Measurements from ENCODE around the gene IFNA14.
"Not testable (repeated sequence)": the region's sequence is repeated elsewhere in the genome, so short reads cannot be mapped to it uniquely, and the experiment has no call there.

Gene IFNA14

GRCh38 chr9:21217211-21217610 lies 22.6 kb downstream of the IFNA14 start, which contains the start of gene IFNA16:
TSS of gene IFNA16 (minus strand) at chr9:21217311. CDS start at chr9:21217305, 6 bp downstream.
- in situ Hi-C loops (cut with HindIII; ENCODE audit: low sequenced_read_pairs): not testable (repeated sequence)

- in situ Hi-C loops (cut with HindIII; ENCODE audit: low sequenced_read_pairs): not testable (repeated sequence)
Measured at GRCh38 chr9:21213411-21214326, 26.1 kb downstream of the IFNA14 start.

DNA sequence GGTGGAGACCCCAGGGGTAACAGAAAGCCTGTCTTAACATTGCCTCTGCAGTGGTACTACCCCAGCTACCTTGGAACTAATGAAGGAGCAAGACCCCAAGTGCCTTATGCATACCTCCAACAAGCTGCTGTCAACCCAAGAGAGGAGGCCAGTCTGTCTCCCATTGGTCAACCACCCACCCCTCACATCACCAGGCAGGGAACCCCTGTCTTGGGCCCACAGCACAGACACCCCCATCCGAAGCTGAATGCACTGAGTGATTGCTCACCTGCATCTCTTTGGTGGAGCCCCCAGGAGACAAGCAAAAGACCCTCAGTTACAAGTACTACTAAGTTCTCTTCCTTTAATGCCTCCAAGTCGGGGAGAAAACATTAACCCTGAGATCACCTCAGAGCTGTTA lies 27.6 kb downstream of the IFNA14 start:
- in situ Hi-C loops (cut with HindIII; ENCODE audit: low sequenced_read_pairs): not testable (repeated sequence)

DNA sequence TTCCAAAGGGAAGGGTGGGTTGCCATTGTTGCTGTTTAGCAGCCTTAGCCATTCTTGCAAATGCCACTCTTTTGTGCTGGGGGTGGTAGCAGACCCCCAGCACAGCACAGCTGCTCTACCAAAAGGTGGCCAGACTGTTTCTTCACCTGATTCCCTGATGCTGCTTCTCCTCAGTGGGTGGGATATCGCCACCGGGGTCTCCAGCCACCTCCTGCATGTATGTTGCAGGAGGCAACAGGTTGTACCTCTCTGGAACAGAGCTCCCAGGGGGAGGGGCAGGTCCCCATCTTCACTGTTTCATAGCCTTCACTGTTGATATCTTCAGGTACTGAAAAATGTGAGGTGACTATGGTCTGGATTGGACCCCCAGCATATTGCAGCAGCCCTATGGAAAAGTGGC lies 29.0 kb downstream of the IFNA14 start:
- in situ Hi-C loops (cut with HindIII; ENCODE audit: low sequenced_read_pairs): not testable (repeated sequence)

GRCh38 chr9:21210311-21210710 lies 29.5 kb downstream of the IFNA14 start:
- in situ Hi-C loops (cut with HindIII; ENCODE audit: low sequenced_read_pairs): no loop called here

DNA sequence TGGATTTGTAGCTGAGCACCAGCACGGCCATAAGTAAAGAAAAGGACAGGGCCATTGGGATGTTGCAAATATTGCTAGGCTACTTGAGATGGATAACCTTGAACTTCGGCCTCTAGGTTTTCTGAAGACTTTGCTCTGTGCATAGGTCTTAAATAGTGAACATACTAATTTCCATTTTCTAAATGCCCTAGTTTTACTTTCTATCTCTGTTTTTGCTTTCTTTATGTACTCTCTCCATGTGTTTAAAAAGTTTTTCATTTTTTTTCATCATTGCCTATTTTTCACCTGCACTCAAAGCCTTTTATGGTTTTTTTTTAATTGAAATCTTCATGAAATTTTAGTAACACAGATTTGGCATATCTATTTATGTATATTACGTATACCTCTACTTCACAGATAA lies 32.8 kb downstream of the IFNA14 start, which contains the start of gene IFNA10:
Gene IFNA10, minus strand, starts transcription at position 101 of the 400 bp plus-strand sequence. Its CDS starts 46 bp downstream, at position 55.
- in situ Hi-C loops (cut with HindIII; ENCODE audit: low sequenced_read_pairs): not testable (repeated sequence)

DNA sequence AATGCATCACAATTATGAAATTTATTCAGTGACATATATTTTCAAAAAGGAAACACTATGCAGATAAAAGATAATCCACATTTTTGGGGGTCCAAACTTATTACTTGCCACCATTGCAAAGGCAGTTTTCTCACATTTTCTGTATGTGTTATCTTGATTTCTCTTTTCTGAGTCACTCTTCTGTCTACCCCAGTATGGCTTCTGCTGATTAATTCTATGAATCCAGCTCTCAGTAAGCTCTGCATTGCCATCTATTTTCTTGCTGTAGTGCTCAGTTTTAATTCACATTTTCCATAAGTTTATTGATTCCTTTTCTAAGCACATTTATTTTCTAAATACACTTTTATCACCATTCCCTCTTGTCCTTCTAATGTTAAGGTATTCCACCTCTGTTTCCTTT lies 34.6 kb downstream of the IFNA14 start:
- in situ Hi-C loops (cut with HindIII; ENCODE audit: low sequenced_read_pairs): no loop called here

DNA sequence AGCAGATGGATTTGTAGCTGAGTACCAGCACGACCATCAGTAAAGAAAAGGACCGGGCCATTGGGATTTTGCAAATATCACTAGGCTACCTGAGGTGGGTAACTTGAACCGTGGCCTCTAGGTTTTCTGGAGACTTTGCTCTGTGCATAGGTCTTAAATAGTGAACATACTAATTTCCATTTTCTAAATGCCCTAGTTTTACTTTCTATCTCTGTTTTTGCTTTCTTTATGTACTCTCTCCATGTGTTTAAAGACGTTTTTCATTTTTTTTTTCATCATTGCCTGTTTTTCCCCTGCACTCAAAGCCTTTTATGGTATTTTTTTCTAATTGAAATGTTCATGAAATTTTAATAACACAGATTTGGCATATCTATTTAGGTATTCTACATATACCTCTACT lies 37.7 kb downstream of the IFNA14 start, which contains the start of gene IFNA7:
Gene IFNA7, minus strand, starts transcription at position 101 of the 400 bp plus-strand sequence. Its CDS starts 40 bp downstream, at position 61.
- in situ Hi-C loops (cut with HindIII; ENCODE audit: low sequenced_read_pairs): not testable (repeated sequence)

- in situ Hi-C loops (cut with HindIII; ENCODE audit: low sequenced_read_pairs): not testable (repeated sequence)
Measured at GRCh38 chr9:21194867-21195776, 44.7 kb downstream of the IFNA14 start.

Data from DLD1 (cell line).